Bronchial epithelial cell (primary cell): ENCODE results near the gene NUAK2. TPM values are rescaled to one million over a fixed set of nuclear protein-coding genes. Genes with fewer than 3 reads are reported as not detected.

Experiments used
- DNase-seq: peaks from one replicate; pipeline ENCODE4 v3.0.0-alpha.2; 2010; ENCODE audit warnings: low read depth
- FAIRE-seq: peaks from 2 replicates; lab custom pipeline; 2011; peaks lifted over from hg19 to GRCh38; lab: Jason Lieb, UNC
- H3K27me3 ChIP-seq: 2 replicates; pipeline ENCODE4 v1.5.1; 2011; ENCODE audit warnings: low read length; ENCODE audit not compliant: control insufficient read depth, insufficient read depth
- H3K36me3 ChIP-seq: 2 replicates; pipeline ENCODE4 v1.5.1; 2011; ENCODE audit warnings: low read length; ENCODE audit not compliant: control insufficient read depth, insufficient read depth
- H3K4me3 ChIP-seq: 2 replicates; pipeline ENCODE4 v1.5.1; 2011; ENCODE audit warnings: mild to moderate bottlenecking, low read depth, low read length, control low read depth
- total RNA-seq: library from RNA; depleted of rRNA; stranded (reverse); fragments of >200 nt; gene quantifications from 2 replicates; pipeline ENCODE4 v1.2.1, GENCODE V29; 2014
- TF ChIP-seq, protein P1 (sequence below): IDR thresholded peaks from 2 replicates; pipeline ENCODE4 v1.5.1; 2011; ENCODE audit warnings: mild to moderate bottlenecking, moderate library complexity, low read length, control low read depth, inconsistent platforms; ENCODE audit not compliant: insufficient read depth, severe bottlenecking

Gene NUAK2
- total RNA-seq, 1 donor from 2014 or later: 3.9 TPM

DNA sequence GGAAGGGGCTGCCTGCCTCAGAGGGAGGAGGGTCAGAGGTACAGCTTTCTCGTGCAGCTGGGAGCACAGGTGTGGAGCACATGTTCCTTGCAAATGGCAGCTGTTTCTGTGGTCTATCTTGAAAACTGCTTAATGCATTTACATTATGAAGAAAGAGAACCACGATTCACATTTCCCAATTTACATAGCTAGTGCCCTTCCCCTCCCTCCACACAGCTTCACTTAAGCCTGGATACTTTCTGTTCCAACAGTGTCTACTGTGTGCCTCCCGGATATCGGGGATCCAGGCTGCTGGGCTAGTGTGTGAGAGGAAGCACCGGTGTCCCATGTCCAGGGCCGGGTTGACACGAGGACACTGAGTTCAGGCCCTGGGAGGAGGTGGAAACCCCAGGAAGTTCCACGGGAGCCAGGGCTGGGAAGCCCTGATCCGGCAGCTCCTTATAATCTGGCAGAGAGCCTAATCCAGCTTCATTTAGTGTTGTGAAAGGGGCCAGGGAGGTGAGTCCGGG lies 62.2 kb downstream of the NUAK2 start:
- Histone ChIP-seq H3K36me3 (no peaks in the 10 kb centered on the region), H3K27me3 (no peaks in the 10 kb centered on the region), H3K4me3 (no peak overlapping the region)
- TF ChIP-seq, protein P1, sequence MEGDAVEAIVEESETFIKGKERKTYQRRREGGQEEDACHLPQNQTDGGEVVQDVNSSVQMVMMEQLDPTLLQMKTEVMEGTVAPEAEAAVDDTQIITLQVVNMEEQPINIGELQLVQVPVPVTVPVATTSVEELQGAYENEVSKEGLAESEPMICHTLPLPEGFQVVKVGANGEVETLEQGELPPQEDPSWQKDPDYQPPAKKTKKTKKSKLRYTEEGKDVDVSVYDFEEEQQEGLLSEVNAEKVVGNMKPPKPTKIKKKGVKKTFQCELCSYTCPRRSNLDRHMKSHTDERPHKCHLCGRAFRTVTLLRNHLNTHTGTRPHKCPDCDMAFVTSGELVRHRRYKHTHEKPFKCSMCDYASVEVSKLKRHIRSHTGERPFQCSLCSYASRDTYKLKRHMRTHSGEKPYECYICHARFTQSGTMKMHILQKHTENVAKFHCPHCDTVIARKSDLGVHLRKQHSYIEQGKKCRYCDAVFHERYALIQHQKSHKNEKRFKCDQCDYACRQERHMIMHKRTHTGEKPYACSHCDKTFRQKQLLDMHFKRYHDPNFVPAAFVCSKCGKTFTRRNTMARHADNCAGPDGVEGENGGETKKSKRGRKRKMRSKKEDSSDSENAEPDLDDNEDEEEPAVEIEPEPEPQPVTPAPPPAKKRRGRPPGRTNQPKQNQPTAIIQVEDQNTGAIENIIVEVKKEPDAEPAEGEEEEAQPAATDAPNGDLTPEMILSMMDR: no peak
- peak; percentile 35 for DNase-seq
- FAIRE-seq: no peak

DNA sequence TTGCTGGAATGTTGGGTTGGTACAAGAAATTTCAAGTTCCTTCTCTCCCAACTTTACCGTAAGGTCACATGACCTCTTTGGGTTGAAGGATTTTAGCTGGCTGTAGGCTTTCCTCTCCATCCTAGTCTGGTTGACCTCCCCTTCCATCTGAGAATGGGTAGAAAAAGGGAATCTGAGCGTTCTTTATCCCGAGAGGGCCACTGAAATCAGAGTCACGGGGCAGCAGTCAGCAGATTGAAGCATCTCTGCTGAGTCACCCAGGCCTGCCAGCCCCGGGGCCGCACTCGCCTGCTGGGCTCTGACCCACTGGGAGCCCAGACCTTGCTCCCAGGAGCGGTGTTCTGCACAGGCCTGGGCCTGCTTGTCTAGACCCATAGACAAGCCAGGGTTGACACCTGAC lies 62.8 kb downstream of the NUAK2 start:
- FAIRE-seq (no peak), DNase-seq (peak; percentile 95)
- TF ChIP-seq, protein P1: no peak
- no peak overlapping the region for H3K4me3 ChIP-seq
- H3K27me3 ChIP-seq: no peaks in the 10 kb centered on the region
- no peaks in the 10 kb centered on the region for H3K36me3 ChIP-seq

DNA sequence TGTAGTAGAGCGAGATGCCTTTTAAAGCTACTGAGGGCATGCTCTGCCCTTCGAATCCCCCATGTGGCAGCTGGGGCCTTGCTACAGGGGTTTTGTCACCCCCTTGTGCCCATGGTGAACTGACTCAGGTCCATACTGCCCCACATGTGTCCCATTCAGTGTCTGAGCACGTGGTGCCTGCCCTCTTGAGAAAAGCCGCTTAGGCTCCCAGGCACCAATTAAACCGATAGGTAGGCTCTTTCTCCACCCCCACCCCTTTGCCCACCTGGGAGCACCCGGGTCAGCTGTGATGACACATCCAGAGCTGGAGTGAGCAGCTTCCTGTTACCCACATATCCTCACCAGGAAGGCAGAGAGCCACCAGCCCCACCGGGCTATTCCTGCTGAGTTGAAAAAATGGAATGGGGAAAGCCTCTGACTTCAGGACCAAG lies 63.3 kb downstream of the NUAK2 start:
- H3K4me3 ChIP-seq: no peak overlapping the region
- FAIRE-seq: no peak
- H3K27me3 ChIP-seq: no peaks in the 10 kb centered on the region
- DNase-seq: peak; percentile 76
- no peaks in the 10 kb centered on the region for H3K36me3 ChIP-seq
- TF ChIP-seq, protein P1: no peak

DNA sequence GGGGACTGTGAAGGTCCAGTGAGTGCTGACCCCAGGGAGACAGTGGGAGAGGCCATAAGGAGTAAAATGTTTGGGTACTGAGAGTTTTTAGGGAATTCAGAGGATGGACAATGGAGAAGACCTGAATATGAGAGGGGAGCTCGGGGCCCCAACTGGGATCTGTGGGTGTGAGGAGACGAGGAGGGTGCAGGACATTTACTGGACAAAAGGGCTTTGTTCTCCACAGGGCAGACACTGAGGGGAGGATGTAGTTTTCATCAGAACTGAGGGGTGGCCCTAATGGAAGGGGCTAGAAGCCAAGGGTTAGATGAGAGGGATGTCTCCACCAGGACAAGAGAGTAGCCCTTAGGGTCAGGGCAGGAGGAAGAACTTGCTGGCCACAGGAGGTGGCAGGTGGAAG lies 63.8 kb downstream of the NUAK2 start:
- no peak for DNase-seq
- TF ChIP-seq, protein P1: no peak
- no peak for FAIRE-seq
- no peak overlapping the region for H3K4me3 ChIP-seq
- no peaks in the 10 kb centered on the region for H3K36me3 ChIP-seq
- H3K27me3 ChIP-seq: no peaks in the 10 kb centered on the region

DNA sequence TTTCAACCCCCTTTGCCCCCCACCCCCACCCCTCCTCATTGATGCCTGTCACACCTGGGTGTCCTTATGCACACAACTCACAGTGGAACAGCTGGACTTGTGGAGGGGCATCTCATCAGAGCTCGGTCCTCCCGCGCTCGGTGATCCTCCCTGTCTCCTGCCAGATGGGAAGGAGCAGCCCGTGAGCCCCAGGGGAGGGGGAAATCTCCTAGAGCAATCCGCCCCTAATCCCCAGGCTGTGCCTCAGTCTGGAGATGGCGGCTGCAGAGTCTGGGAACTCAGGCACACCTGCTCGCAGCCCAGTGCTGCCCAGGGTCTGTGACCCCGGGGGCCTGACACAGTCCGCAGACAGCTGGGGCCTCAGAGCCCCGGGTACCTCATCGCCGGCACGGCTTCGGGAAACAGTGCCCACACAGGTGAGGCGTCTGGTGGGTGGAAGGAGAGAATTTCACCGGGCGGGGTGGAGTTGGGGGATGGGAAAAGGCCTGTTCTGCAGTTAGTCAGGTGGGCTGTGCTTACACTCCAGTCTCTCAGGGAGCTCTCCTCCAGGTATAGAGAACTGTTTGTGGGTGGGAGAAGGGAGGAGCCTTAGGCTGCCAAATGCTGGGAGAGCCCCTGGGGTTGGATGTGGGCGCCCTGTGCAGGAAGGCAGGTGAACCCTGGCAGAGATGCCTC lies 64.5 kb downstream of the NUAK2 start:
- Histone ChIP-seq H3K27me3 (no peaks in the 10 kb centered on the region), H3K36me3 (no peaks in the 10 kb centered on the region), H3K4me3 (no peak overlapping the region)
- TF ChIP-seq, protein P1: no peak
- FAIRE-seq: no peak
- DNase-seq: no peak
